ENCODE data around the gene HOXB8. TPM values are rescaled to one million over a fixed set of nuclear protein-coding genes. Genes with fewer than 3 reads are reported as not detected.
A peak's percentile ranks its signal among the peaks of the same experiment; 100 is the strongest.

HOXB8 gene
- total RNA-seq, 1 donor from 2014 or later: not detected

GRCh38 chr17:48624544-48625494 lies 9.7 kb upstream of the HOXB8 start:
- Histone ChIP-seq H3K4me1 (peaks cover 24% of the 10 kb centered on the region), H3K9me3 (replicated peaks) (no peaks in the 10 kb centered on the region), H3K36me3 (no peaks in the 10 kb centered on the region), H3K27ac (replicated peaks) (no peak overlapping the region), H3K27me3 (ENCODE audit: low read depth) (peaks cover 100% of the 10 kb centered on the region), H3K4me3 (peak overlapping the region; percentile 58)
- no peak for DNase-seq
- TF ChIP-seq CTCF (IDR thresholded peaks at IDR 0.05; ENCODE audit: borderline replicate concordance): no peak
- intact Hi-C loops (cut with micrococcal nuclease): no loop called here

- DNase-seq: no peak
- Histone ChIP-seq H3K9me3 (replicated peaks) (no peaks in the 10 kb centered on the region), H3K4me1 (peaks cover 24% of the 10 kb centered on the region), H3K4me3 (no peak overlapping the region), H3K27ac (replicated peaks) (no peak overlapping the region), H3K27me3 (ENCODE audit: low read depth) (peaks cover 100% of the 10 kb centered on the region), H3K36me3 (no peaks in the 10 kb centered on the region)
- TF ChIP-seq CTCF (IDR thresholded peaks at IDR 0.05; ENCODE audit: borderline replicate concordance): no peak
- intact Hi-C loops (cut with micrococcal nuclease): no loop called here
These were observed 9.0 kb upstream of the HOXB8 start for GRCh38 chr17:48624118-48624517.

GRCh38 chr17:48623583-48623982 lies 8.5 kb upstream of the HOXB8 start:
- Histone ChIP-seq H3K27ac (replicated peaks) (no peak overlapping the region), H3K27me3 (ENCODE audit: low read depth) (peaks cover 100% of the 10 kb centered on the region), H3K36me3 (no peaks in the 10 kb centered on the region), H3K9me3 (replicated peaks) (no peaks in the 10 kb centered on the region), H3K4me1 (peaks cover 24% of the 10 kb centered on the region), H3K4me3 (no peak overlapping the region)
- intact Hi-C loops (cut with micrococcal nuclease): no loop called here
- TF ChIP-seq CTCF (IDR thresholded peaks at IDR 0.05; ENCODE audit: borderline replicate concordance): no peak
- no peak for DNase-seq

- Histone ChIP-seq H3K9me3 (replicated peaks) (no peaks in the 10 kb centered on the region), H3K4me3 (no peak overlapping the region), H3K4me1 (peaks cover 30% of the 10 kb centered on the region), H3K36me3 (no peaks in the 10 kb centered on the region), H3K27me3 (ENCODE audit: low read depth) (peaks cover 100% of the 10 kb centered on the region), H3K27ac (replicated peaks) (no peak overlapping the region)
- intact Hi-C loops (cut with micrococcal nuclease): no loop called here
- TF ChIP-seq CTCF (IDR thresholded peaks at IDR 0.05; ENCODE audit: borderline replicate concordance): no peak
- no peak for DNase-seq
These were observed 7.8 kb upstream of the HOXB8 start for GRCh38 chr17:48622857-48623256.

- intact Hi-C loops (cut with micrococcal nuclease): no loop called here
These were observed 6.6 kb upstream of the HOXB8 start for GRCh38 chr17:48621410-48622392.

More at GRCh38 chr17:48621410-48622392, 6.6 kb upstream of the HOXB8 start:
- no peak for TF ChIP-seq CTCF (IDR thresholded peaks at IDR 0.05; ENCODE audit: borderline replicate concordance)
- Histone ChIP-seq H3K27ac (replicated peaks) (no peak overlapping the region), H3K27me3 (ENCODE audit: low read depth) (peaks cover 100% of the 10 kb centered on the region), H3K4me1 (peaks cover 31% of the 10 kb centered on the region), H3K9me3 (replicated peaks) (no peaks in the 10 kb centered on the region), H3K36me3 (no peaks in the 10 kb centered on the region), H3K4me3 (no peak overlapping the region)
- no peak for DNase-seq
